Adrenal gland (tissue), 5 donors: ENCODE measurements around the gene CYP2C9.

Experiments
- CTCF ChIP-seq, 6 experiments: fragments of 450-650 bp in 4 of 6; fragments of 200-600 bp in 2 of 6; sonication (generic) in 1 of 6; IDR thresholded peaks; 1 replicate in 5 of 6; 2 replicates in 1 of 6; pipeline versions ENCODE4 v1.5.1 to v1.8.0; 2016 to 2021; ENCODE audit warnings: antibody characterized with exemption in 6 of 6, mild to moderate bottlenecking in 2 of 6, moderate library complexity in 1 of 6
- POLR2A ChIP-seq, 2 donors: fragments of 450-650 bp; IDR thresholded peaks; one replicate each; pipeline ENCODE4 v1.6.1; 2017; ENCODE audit warnings: antibody characterized with exemption in 2 of 2, mild to moderate bottlenecking in 2 of 2, moderate library complexity in 1 of 2
- donor health status: DM: no; HTN: no; CAD: no.

- TF ChIP-seq POLR2A (IDR thresholded peaks at IDR 0.05) (no peak), CTCF (IDR thresholded peaks at IDR 0.05) (no peak)
Measured at GRCh38 chr10:94991243-94991888, 52.9 kb downstream of the CYP2C9 start.
